Stomach smooth muscle (tissue), 2 donors: ENCODE results near the gene CHST10.

Source experiments
- H3K27ac ChIP-seq: one replicate; pipeline ENCODE4 v1.7.0; 2013; ENCODE audit warnings: mild to moderate bottlenecking, low read length, inconsistent platforms
- H3K27me3 ChIP-seq, 2 donors: one replicate each; pipeline ENCODE4 v1.7.0; 2013; ENCODE audit warnings: low read length in 2 of 2; ENCODE audit not compliant: insufficient read depth in 2 of 2, control insufficient read depth in 1 of 2
- H3K36me3 ChIP-seq, 2 donors: one replicate each; pipeline ENCODE4 v1.7.0; 2013; ENCODE audit warnings: low read length in 2 of 2; ENCODE audit not compliant: control insufficient read depth in 2 of 2, insufficient read depth in 2 of 2
- H3K4me1 ChIP-seq: one replicate; pipeline ENCODE4 v1.7.0; 2013; ENCODE audit warnings: low read length; ENCODE audit not compliant: control insufficient read depth, insufficient read depth
- H3K4me3 ChIP-seq, 2 donors: one replicate each; pipeline ENCODE4 v1.7.0; 2013; ENCODE audit warnings: low read length in 2 of 2
- H3K9ac ChIP-seq, 2 donors: one replicate each; pipeline ENCODE4 v1.7.0; 2013; ENCODE audit warnings: low read length in 2 of 2, mild to moderate bottlenecking in 1 of 2
- H3K9me3 ChIP-seq, 2 donors: one replicate each; pipeline ENCODE4 v1.7.0; 2013; ENCODE audit warnings: low read length in 2 of 2; ENCODE audit not compliant: control insufficient read depth in 2 of 2
- donor health status: healthy.
- donor health status: Pancreatic carcinoma.

Gene CHST10

DNA sequence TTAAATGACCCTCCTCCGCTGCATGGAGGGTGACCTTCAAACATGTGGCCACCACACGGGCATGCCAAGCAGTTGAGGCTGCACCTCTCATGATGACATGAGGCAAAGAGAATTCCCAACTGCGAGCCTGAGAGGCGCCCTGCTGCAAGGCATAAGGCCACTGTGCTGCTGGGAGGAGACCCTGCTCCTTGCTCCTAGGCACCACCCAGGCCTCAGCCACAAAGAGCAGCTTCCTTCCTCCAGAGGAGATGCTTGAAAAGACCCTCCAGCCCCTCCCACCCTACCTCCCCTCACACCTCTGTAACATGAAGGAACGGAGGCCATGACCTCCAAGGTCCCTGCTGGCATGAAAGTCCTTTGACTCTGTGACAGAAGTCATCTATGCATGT, 11.4 kb downstream of the CHST10 start:
- no peaks in the 10 kb centered on the region for H3K9me3 ChIP-seq
- H3K9ac ChIP-seq, result no peak overlapping the region
- H3K4me3 ChIP-seq, result no peak overlapping the region
- H3K27me3 ChIP-seq, result no peaks in the 10 kb centered on the region
- H3K27ac ChIP-seq, result no peak overlapping the region
- H3K36me3 ChIP-seq, result peaks cover 26 to 45% of the 10 kb centered on the region in 2 donors
- H3K4me1 ChIP-seq, result no peaks in the 10 kb centered on the region

DNA sequence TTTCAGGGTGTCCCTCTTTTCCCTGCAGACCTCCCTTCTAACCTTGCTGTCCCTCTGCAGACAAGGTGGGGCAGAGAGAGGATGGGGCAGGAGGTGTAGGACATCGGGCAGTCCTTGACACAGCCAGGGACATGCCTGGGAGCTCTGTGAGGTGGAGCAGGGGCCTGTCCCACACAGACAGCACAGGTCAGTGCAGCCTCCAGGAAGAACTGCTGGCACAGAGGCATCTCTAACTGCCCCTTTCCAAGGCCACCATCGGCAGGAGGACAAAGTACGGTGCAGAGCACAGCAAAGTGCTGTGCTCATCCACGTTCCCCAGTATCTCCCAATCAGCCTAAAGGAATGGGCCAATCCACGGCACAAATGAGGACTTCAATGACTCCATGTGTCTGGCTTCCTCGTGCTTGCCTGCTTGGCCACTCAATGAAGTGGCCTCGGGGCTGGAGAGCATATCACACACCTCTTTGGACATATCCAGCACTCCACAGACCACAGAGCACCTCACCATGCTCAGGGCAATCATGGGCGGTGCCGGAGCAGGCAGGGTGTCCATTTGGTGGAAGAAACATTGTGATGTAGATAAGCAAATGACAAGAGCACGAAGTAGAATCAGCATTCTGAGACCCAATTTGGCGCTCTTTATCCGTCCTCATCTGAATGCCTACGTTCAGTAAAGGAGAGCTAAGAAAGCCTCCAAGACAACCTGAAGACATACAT, 11.9 kb downstream of the CHST10 start:
- H3K36me3 ChIP-seq, result peaks cover 26 to 49% of the 10 kb centered on the region in 2 donors
- H3K27me3 ChIP-seq, result no peaks in the 10 kb centered on the region
- no peaks in the 10 kb centered on the region for H3K4me1 ChIP-seq
- H3K9ac ChIP-seq, result no peak overlapping the region
- no peak overlapping the region for H3K4me3 ChIP-seq
- H3K9me3 ChIP-seq, result no peaks in the 10 kb centered on the region
- no peak overlapping the region for H3K27ac ChIP-seq

GRCh38 chr2:100404411-100404810, 13.1 kb downstream of the CHST10 start:
- Histone ChIP-seq H3K36me3 (peaks cover 26 to 49% of the 10 kb centered on the region in 2 donors), H3K9me3 (no peaks in the 10 kb centered on the region), H3K4me1 (no peaks in the 10 kb centered on the region), H3K9ac (no peak overlapping the region), H3K4me3 (no peak overlapping the region), H3K27me3 (no peaks in the 10 kb centered on the region), H3K27ac (no peak overlapping the region)

GRCh38 chr2:100403722-100404121, 13.7 kb downstream of the CHST10 start:
- H3K27me3 ChIP-seq, result no peaks in the 10 kb centered on the region
- no peak overlapping the region for H3K9ac ChIP-seq
- H3K36me3 ChIP-seq, result peaks cover 26 to 49% of the 10 kb centered on the region in 2 donors
- H3K4me3 ChIP-seq, result no peak overlapping the region
- H3K4me1 ChIP-seq, result no peaks in the 10 kb centered on the region
- H3K9me3 ChIP-seq, result no peaks in the 10 kb centered on the region
- no peak overlapping the region for H3K27ac ChIP-seq

- Histone ChIP-seq H3K4me1 (no peaks in the 10 kb centered on the region), H3K27ac (no peak overlapping the region), H3K36me3 (peaks cover 31 to 49% of the 10 kb centered on the region in 2 donors), H3K9ac (no peak overlapping the region), H3K9me3 (no peaks in the 10 kb centered on the region), H3K27me3 (no peaks in the 10 kb centered on the region), H3K4me3 (no peak overlapping the region)
These were observed 16.2 kb downstream of the CHST10 start for GRCh38 chr2:100401268-100401667.

DNA sequence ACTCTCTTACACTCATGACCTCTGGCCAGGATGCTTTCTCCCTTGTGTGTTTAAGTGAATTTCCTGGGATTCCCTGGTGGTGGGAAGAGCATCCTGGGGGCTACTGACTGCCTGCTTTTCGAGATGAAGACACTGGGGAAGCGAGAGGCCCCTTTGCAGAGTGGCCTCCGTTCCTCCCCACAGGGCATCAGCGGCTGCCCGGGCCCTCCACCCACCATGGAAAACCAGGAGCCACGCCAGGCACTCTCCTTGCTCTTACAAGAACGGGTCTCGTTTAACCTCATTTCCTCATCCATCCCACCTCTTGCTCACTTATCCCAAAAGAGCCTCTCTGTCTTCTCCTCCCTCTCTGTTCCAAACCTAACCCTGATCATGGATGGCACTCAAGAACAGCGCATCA, 17.8 kb downstream of the CHST10 start:
- H3K27me3 ChIP-seq, result no peaks in the 10 kb centered on the region
- no peaks in the 10 kb centered on the region for H3K9me3 ChIP-seq
- H3K4me3 ChIP-seq, result no peak overlapping the region
- H3K9ac ChIP-seq, result no peak overlapping the region
- H3K4me1 ChIP-seq, result no peaks in the 10 kb centered on the region
- no peak overlapping the region for H3K27ac ChIP-seq
- peaks cover 17 to 46% of the 10 kb centered on the region in 2 donors for H3K36me3 ChIP-seq

- H3K9me3 ChIP-seq, result no peaks in the 10 kb centered on the region
- H3K9ac ChIP-seq, result no peak overlapping the region
- H3K27ac ChIP-seq, result no peak overlapping the region
- H3K36me3 ChIP-seq, result peaks cover 23 to 40% of the 10 kb centered on the region in 2 donors
- no peaks in the 10 kb centered on the region for H3K27me3 ChIP-seq
- no peak overlapping the region for H3K4me3 ChIP-seq
- H3K4me1 ChIP-seq, result no peaks in the 10 kb centered on the region
These were observed 19.5 kb downstream of the CHST10 start for GRCh38 chr2:100397976-100398375.

DNA sequence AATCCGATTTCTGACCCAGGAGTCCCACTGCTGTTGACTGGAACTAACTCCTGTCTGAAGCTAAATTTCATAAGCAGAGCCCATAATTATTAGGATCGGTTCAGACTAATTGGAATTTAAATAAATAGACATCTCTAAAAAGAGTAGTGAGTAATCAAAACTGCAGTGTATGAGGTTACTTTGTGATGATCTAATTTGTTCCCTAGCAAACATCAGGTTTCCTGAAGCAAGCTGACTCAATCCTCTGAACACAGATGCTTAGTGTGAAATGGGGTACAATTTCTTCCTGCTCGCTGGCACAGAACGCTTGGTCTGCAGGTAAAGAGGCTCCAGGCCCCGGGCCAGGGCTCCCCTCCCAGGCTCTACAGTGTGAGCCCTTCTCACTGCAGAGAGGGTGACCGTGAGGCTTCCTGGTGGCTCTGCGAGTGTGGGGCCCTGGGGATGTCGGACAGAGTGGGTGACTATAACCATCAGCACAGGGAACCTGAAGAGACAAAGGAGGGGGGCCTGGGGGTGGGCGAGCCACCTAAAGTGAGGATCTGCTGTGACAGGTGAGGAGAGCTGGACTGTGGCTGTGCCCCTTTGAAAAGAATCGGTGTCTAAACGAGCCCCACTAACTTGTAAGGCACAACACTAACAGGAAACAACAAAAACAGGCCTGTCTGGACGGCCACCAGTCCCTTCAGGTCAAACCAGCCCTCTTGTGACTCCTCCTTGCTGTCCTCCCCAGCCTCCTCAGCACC, 20.2 kb downstream of the CHST10 start:
- Histone ChIP-seq H3K27ac (no peak overlapping the region), H3K9me3 (no peaks in the 10 kb centered on the region), H3K4me3 (no peak overlapping the region), H3K27me3 (no peaks in the 10 kb centered on the region), H3K9ac (no peak overlapping the region), H3K36me3 (peaks cover 27 to 43% of the 10 kb centered on the region in 2 donors), H3K4me1 (no peaks in the 10 kb centered on the region)

DNA sequence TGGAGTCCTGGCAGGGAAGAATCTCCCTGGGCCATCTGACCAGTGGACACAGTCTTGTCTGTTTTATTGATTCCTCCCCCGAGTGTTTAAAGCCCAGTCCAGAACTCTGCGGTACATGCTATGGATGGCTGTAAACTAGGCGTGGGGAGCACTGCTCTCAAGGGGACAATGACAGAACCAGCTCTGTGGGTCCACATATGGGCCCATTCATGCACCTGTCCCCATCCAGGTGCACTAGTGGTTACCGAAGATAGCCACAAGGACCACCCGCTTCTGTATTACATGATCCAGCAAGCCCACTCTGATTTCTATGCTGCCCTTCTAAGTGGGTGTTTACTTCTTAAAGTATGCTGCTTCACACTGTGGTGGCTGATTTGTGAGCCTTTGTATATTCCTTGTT, 21.0 kb downstream of the CHST10 start:
- H3K36me3 ChIP-seq, result peaks cover 21 to 43% of the 10 kb centered on the region in 2 donors
- no peak overlapping the region for H3K9ac ChIP-seq
- H3K27ac ChIP-seq, result no peak overlapping the region
- H3K4me3 ChIP-seq, result no peak overlapping the region
- no peaks in the 10 kb centered on the region for H3K27me3 ChIP-seq
- H3K9me3 ChIP-seq, result no peaks in the 10 kb centered on the region
- no peaks in the 10 kb centered on the region for H3K4me1 ChIP-seq

GRCh38 chr2:100395532-100396350, 21.7 kb downstream of the CHST10 start:
- H3K4me1 ChIP-seq, result no peaks in the 10 kb centered on the region

More at GRCh38 chr2:100395532-100396350, 21.7 kb downstream of the CHST10 start:
- H3K9ac ChIP-seq, result no peak overlapping the region
- H3K27ac ChIP-seq, result no peak overlapping the region
- peaks cover 21 to 40% of the 10 kb centered on the region in 2 donors for H3K36me3 ChIP-seq
- H3K4me3 ChIP-seq, result no peak overlapping the region
- no peaks in the 10 kb centered on the region for H3K9me3 ChIP-seq
- H3K27me3 ChIP-seq, result no peaks in the 10 kb centered on the region
